ENCODE data around the gene FNDC3B.

FNDC3B gene

GRCh38 chr3:172279191-172279640 is 239.8 kb downstream of the FNDC3B start:
- Histone ChIP-seq H3K36me3 (ENCODE audit: insufficient read depth, low read length) (no peaks in the 10 kb centered on the region), H3K79me2 (ENCODE audit: insufficient read depth, low read length) (no peaks in the 10 kb centered on the region), H2AFZ (ENCODE audit: low read length) (no peak overlapping the region), H3K27me3 (ENCODE audit: insufficient read depth, low read length) (no peaks in the 10 kb centered on the region), H3K9ac (ENCODE audit: low read length) (no peak overlapping the region), H3F3A (ENCODE audit: insufficient read depth, low read length) (no peaks in the 10 kb centered on the region), H3K4me1 (ENCODE audit: insufficient read depth, low read length, severe bottlenecking) (no peaks in the 10 kb centered on the region), H3K27ac (ENCODE audit: low read depth, low read length, poor library complexity, severe bottlenecking) (no peak overlapping the region), H3K4me3 (ENCODE audit: low read depth, low read length, poor library complexity, severe bottlenecking) (no peak overlapping the region), H3K4me2 (ENCODE audit: low read length) (no peak overlapping the region), H3K9me2 (ENCODE audit: low read depth, low read length) (no peaks in the 10 kb centered on the region), H3K9me3 (ENCODE audit: low read length) (no peaks in the 10 kb centered on the region), H4K20me1 (ENCODE audit: insufficient read depth, low read length) (no peaks in the 10 kb centered on the region)
- TF ChIP-seq CTCF (IDR thresholded peaks at IDR 0.05; ENCODE audit: low read length), result no peak
- no peak for TF ChIP-seq EZH2 (IDR thresholded peaks at IDR 0.05; ENCODE audit: borderline replicate concordance, low read length)

GRCh38 chr3:172279974-172280373 is 240.6 kb downstream of the FNDC3B start:
- TF ChIP-seq EZH2 (IDR thresholded peaks at IDR 0.05; ENCODE audit: borderline replicate concordance, low read length) (no peak), CTCF (IDR thresholded peaks at IDR 0.05; ENCODE audit: low read length) (no peak)
- Histone ChIP-seq H3K4me1 (ENCODE audit: insufficient read depth, low read length, severe bottlenecking) (no peaks in the 10 kb centered on the region), H4K20me1 (ENCODE audit: insufficient read depth, low read length) (no peaks in the 10 kb centered on the region), H3K36me3 (ENCODE audit: insufficient read depth, low read length) (no peaks in the 10 kb centered on the region), H3K9me3 (ENCODE audit: low read length) (no peaks in the 10 kb centered on the region), H3F3A (ENCODE audit: insufficient read depth, low read length) (no peaks in the 10 kb centered on the region), H3K9me2 (ENCODE audit: low read depth, low read length) (no peaks in the 10 kb centered on the region), H3K79me2 (ENCODE audit: insufficient read depth, low read length) (no peaks in the 10 kb centered on the region), H3K27me3 (ENCODE audit: insufficient read depth, low read length) (no peaks in the 10 kb centered on the region), H2AFZ (ENCODE audit: low read length) (no peak overlapping the region), H3K4me3 (ENCODE audit: low read depth, low read length, poor library complexity, severe bottlenecking) (no peak overlapping the region), H3K27ac (ENCODE audit: low read depth, low read length, poor library complexity, severe bottlenecking) (no peak overlapping the region), H3K9ac (ENCODE audit: low read length) (no peak overlapping the region), H3K4me2 (ENCODE audit: low read length) (no peak overlapping the region)

GRCh38 chr3:172280406-172281051 is 241.2 kb downstream of the FNDC3B start:
- Histone ChIP-seq H3K9me3 (ENCODE audit: low read length) (no peaks in the 10 kb centered on the region), H3K4me2 (ENCODE audit: low read length) (no peak overlapping the region), H2AFZ (ENCODE audit: low read length) (no peak overlapping the region), H3F3A (ENCODE audit: insufficient read depth, low read length) (no peaks in the 10 kb centered on the region), H3K27me3 (ENCODE audit: insufficient read depth, low read length) (no peaks in the 10 kb centered on the region), H3K9ac (ENCODE audit: low read length) (no peak overlapping the region), H3K36me3 (ENCODE audit: insufficient read depth, low read length) (no peaks in the 10 kb centered on the region), H4K20me1 (ENCODE audit: insufficient read depth, low read length) (no peaks in the 10 kb centered on the region), H3K4me3 (ENCODE audit: low read depth, low read length, poor library complexity, severe bottlenecking) (no peak overlapping the region), H3K4me1 (ENCODE audit: insufficient read depth, low read length, severe bottlenecking) (no peaks in the 10 kb centered on the region), H3K27ac (ENCODE audit: low read depth, low read length, poor library complexity, severe bottlenecking) (no peak overlapping the region), H3K79me2 (ENCODE audit: insufficient read depth, low read length) (no peaks in the 10 kb centered on the region), H3K9me2 (ENCODE audit: low read depth, low read length) (no peaks in the 10 kb centered on the region)
- no peak for TF ChIP-seq EZH2 (IDR thresholded peaks at IDR 0.05; ENCODE audit: borderline replicate concordance, low read length)

- no peaks in the 10 kb centered on the region for H3K36me3 ChIP-seq (ENCODE audit: insufficient read depth, low read length)
- H2AFZ ChIP-seq (ENCODE audit: low read length), result no peak overlapping the region
- no peak overlapping the region for H3K4me3 ChIP-seq (ENCODE audit: low read depth, low read length, poor library complexity, severe bottlenecking)
- H3K9ac ChIP-seq (ENCODE audit: low read length), result no peak overlapping the region
- TF ChIP-seq EZH2 (IDR thresholded peaks at IDR 0.05; ENCODE audit: borderline replicate concordance, low read length), result no peak
- no peaks in the 10 kb centered on the region for H3K9me2 ChIP-seq (ENCODE audit: low read depth, low read length)
- no peaks in the 10 kb centered on the region for H3K79me2 ChIP-seq (ENCODE audit: insufficient read depth, low read length)
- H3F3A ChIP-seq (ENCODE audit: insufficient read depth, low read length), result no peaks in the 10 kb centered on the region
- no peaks in the 10 kb centered on the region for H3K27me3 ChIP-seq (ENCODE audit: insufficient read depth, low read length)
- no peak overlapping the region for H3K4me2 ChIP-seq (ENCODE audit: low read length)
- H3K27ac ChIP-seq (ENCODE audit: low read depth, low read length, poor library complexity, severe bottlenecking), result no peak overlapping the region
- no peaks in the 10 kb centered on the region for H4K20me1 ChIP-seq (ENCODE audit: insufficient read depth, low read length)
- H3K4me1 ChIP-seq (ENCODE audit: insufficient read depth, low read length, severe bottlenecking), result no peaks in the 10 kb centered on the region
- no peaks in the 10 kb centered on the region for H3K9me3 ChIP-seq (ENCODE audit: low read length)
These were observed 242.5 kb downstream of the FNDC3B start for GRCh38 chr3:172281884-172282283.

Measured in OCI-LY1 (cell line).